ENCODE measurements around the gene C1RL.

DNA sequence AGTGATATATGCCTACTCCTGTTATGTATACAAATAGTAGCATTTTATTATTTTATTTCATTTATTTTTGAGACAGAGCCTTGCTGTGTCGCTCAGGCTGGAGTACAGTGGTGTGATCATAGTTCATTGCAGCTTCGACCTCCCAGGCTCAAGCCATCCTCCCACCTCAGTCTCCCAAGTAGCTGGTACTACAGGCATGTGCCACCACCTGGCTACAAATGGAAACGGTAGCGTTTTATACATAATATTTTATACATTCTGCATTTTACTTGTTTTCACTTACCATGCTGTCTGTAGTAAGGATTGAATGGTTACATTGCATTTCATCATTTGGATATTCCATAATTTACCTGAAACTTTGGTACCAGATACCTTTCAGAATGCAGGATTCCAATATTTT lies 30.9 kb downstream of the C1RL start:
- TF ChIP-seq, protein P1, sequence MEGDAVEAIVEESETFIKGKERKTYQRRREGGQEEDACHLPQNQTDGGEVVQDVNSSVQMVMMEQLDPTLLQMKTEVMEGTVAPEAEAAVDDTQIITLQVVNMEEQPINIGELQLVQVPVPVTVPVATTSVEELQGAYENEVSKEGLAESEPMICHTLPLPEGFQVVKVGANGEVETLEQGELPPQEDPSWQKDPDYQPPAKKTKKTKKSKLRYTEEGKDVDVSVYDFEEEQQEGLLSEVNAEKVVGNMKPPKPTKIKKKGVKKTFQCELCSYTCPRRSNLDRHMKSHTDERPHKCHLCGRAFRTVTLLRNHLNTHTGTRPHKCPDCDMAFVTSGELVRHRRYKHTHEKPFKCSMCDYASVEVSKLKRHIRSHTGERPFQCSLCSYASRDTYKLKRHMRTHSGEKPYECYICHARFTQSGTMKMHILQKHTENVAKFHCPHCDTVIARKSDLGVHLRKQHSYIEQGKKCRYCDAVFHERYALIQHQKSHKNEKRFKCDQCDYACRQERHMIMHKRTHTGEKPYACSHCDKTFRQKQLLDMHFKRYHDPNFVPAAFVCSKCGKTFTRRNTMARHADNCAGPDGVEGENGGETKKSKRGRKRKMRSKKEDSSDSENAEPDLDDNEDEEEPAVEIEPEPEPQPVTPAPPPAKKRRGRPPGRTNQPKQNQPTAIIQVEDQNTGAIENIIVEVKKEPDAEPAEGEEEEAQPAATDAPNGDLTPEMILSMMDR (IDR thresholded peaks at IDR 0.05) = no peak
- TF ChIP-seq EZH2 (IDR thresholded peaks at IDR 0.05; ENCODE audit: borderline replicate concordance, insufficient read depth, low read depth, low read length, poor library complexity, severe bottlenecking) = no peak

Data from B cell (primary cell).